Thyroid gland (tissue), 4 donors: Measurements from ENCODE around the gene LZIC.

Experiments used
- CTCF ChIP-seq, 6 experiments: fragments of 200-600 bp in 3 of 6; fragments of 450-650 bp in 3 of 6; sonication (generic) in 3 of 6; IDR thresholded peaks; one replicate each; pipeline ENCODE4 v1.5.1; 2016 to 2019; ENCODE audit warnings: antibody characterized with exemption in 6 of 6, mild to moderate bottlenecking in 2 of 6, inconsistent platforms in 1 of 6, moderate library complexity in 1 of 6
- POLR2A ChIP-seq, 2 donors: fragments of 450-650 bp; IDR thresholded peaks; one replicate each; pipeline ENCODE4 v1.6.1; 2017; ENCODE audit warnings: antibody characterized with exemption in 2 of 2, mild to moderate bottlenecking in 2 of 2, moderate library complexity in 1 of 2

GRCh38 chr1:9984253-9984652 lies 41.1 kb upstream of the LZIC start:
- TF ChIP-seq POLR2A (IDR thresholded peaks at IDR 0.05) = no peak
- TF ChIP-seq CTCF (IDR thresholded peaks at IDR 0.05) = no peak
